CD4-positive, alpha-beta T cell (primary cell): ENCODE data around the gene NLGN1. TPM values are rescaled to one million over a fixed set of nuclear protein-coding genes. Genes with fewer than 3 reads are reported as not detected.

Source experiments
- ATAC-seq: fragments of 200-7000 bp; cut with Tn5 transposase; one replicate; pipeline ENCODE4 v1.10.0; 2022; ENCODE audit warnings: mild to moderate bottlenecking; ENCODE audit not compliant: poor library complexity
- CTCF ChIA-PET: fragments of 350-600 bp; sonication (Branson Sonifier 250); formaldehyde crosslinking; loops from one replicate; lab custom pipeline; 2021; ENCODE audit warnings: antibody characterized with exemption, inconsistent platforms; lab: Charles Lee
- POLR2A ChIA-PET: fragments of 350-600 bp; sonication (Branson Sonifier 250); formaldehyde crosslinking; loops from one replicate; lab custom pipeline; 2021; ENCODE audit warnings: antibody characterized with exemption, inconsistent platforms; lab: Charles Lee
- DNase-seq, 14 experiments: peaks; one replicate each; pipeline ENCODE4 v3.0.0-alpha.2; 2013 to 2020; ENCODE audit warnings: mixed read lengths in 2 of 14
- H3K27ac ChIP-seq, 2 donors: one replicate each; pipeline versions ENCODE4 v1.5.1 to v1.7.0; 2013; ENCODE audit warnings: low read length in 2 of 2, low read depth in 1 of 2, mild to moderate bottlenecking in 1 of 2
- H3K27me3 ChIP-seq, 2 experiments: 1 replicate in 1 of 2; 2 replicates in 1 of 2; pipeline versions ENCODE4 v1.6.1 to v1.7.0; 2013; ENCODE audit warnings: low read length in 2 of 2, control low read depth in 1 of 2, mild to moderate bottlenecking in 1 of 2, moderate library complexity in 1 of 2; ENCODE audit not compliant: insufficient read depth in 2 of 2, control insufficient read depth in 1 of 2
- H3K36me3 ChIP-seq: one replicate; pipeline ENCODE4 v1.6.1; 2013; ENCODE audit warnings: low read length, control low read depth; ENCODE audit not compliant: insufficient read depth
- H3K4me1 ChIP-seq: one replicate; pipeline ENCODE4 v1.6.1; 2013; ENCODE audit warnings: low read length, control low read depth; ENCODE audit not compliant: insufficient read depth
- H3K4me3 ChIP-seq: one replicate; pipeline ENCODE4 v1.5.1; 2013; ENCODE audit warnings: mild to moderate bottlenecking, low read length, moderate library complexity
- H3K9me3 ChIP-seq, 2 experiments: 1 replicate in 1 of 2; 2 replicates in 1 of 2; pipeline versions ENCODE4 v1.6.1 to v1.7.0; 2013; ENCODE audit warnings: low read length in 2 of 2, mild to moderate bottlenecking in 2 of 2, control low read depth in 1 of 2, moderate library complexity in 1 of 2; ENCODE audit not compliant: control insufficient read depth in 1 of 2, insufficient read depth in 1 of 2
- H3K27ac Mint-ChIP-seq: one replicate; pipeline ENCODE4 v1.8.0; 2020; ENCODE audit warnings: mixed read lengths
- H3K27me3 Mint-ChIP-seq: one replicate; pipeline ENCODE4 v1.8.0; 2021; ENCODE audit warnings: mixed read lengths
- H3K36me3 Mint-ChIP-seq: one replicate; pipeline ENCODE4 v1.8.0; 2021; ENCODE audit warnings: low read depth, mixed read lengths
- H3K4me1 Mint-ChIP-seq: one replicate; pipeline ENCODE4 v1.8.0; 2021; ENCODE audit warnings: low read depth, mixed read lengths
- H3K4me3 Mint-ChIP-seq: one replicate; pipeline ENCODE4 v1.8.0; 2020; ENCODE audit warnings: mild to moderate bottlenecking, mixed read lengths
- H3K9me3 Mint-ChIP-seq: one replicate; pipeline ENCODE4 v1.8.0; 2020; ENCODE audit warnings: mixed read lengths
- CTCF ChIP-seq: fragments of 200-600 bp; IDR thresholded peaks from one replicate; pipeline ENCODE4 v1.8.0; 2022; ENCODE audit warnings: antibody characterized with exemption, mild to moderate bottlenecking
- intact Hi-C, 2 experiments: fragments of 100-400 bp; cut with DNase I in 1 of 2; cut with micrococcal nuclease in 1 of 2; formaldehyde crosslinking; loops; one replicate each; pipeline versions ENCODE4 v1.15.1 to v1.9.0; 2023 to 2025; cut with DNase I, micrococcal nuclease
- total RNA-seq, 174 experiments: library from RNA in 2 of 174; stranded (reverse) in 2 of 174; gene quantifications; one replicate each; pipeline ENCODE4 v1.2.3 and lab custom pipeline; 2021 to 2026

Gene NLGN1
- total RNA-seq, 2 experiments from 2014 or later, result not detected

- no peak overlapping the region for H3K27ac Mint-ChIP-seq
- H3K27me3 Mint-ChIP-seq, result peaks cover 45% of the 10 kb centered on the region
- peaks cover 9 to 19% of the 10 kb centered on the region in 2 experiments for H3K27me3 ChIP-seq
- ChIA-PET CTCF (no interaction called here), POLR2A (no interaction called here)
- no peaks in the 10 kb centered on the region for H3K9me3 Mint-ChIP-seq
- H3K36me3 ChIP-seq, result no peaks in the 10 kb centered on the region
- ATAC-seq, result no peak
- H3K4me3 ChIP-seq, result no peak overlapping the region
- H3K4me3 Mint-ChIP-seq, result no peak overlapping the region
- intact Hi-C loops, result no loop called here
- no peaks in the 10 kb centered on the region for H3K36me3 Mint-ChIP-seq
- no peak for TF ChIP-seq CTCF
- no peak overlapping the region for H3K27ac ChIP-seq
- no peak for DNase-seq
- peaks cover 7% of the 10 kb centered on the region for H3K4me1 Mint-ChIP-seq
- H3K4me1 ChIP-seq, result peaks cover 4% of the 10 kb centered on the region
- peaks cover 0 to 6% of the 10 kb centered on the region in 2 experiments for H3K9me3 ChIP-seq
These were observed 5.1 kb downstream of the NLGN1 start for GRCh38 chr3:173402656-173403055.

- CTCF ChIA-PET, result no interaction called here
- Histone ChIP-seq H3K27ac (no peak overlapping the region), H3K27me3 (peaks cover 2 to 12% of the 10 kb centered on the region in 2 experiments), H3K4me3 (no peak overlapping the region), H3K9me3 (no peaks in the 10 kb centered on the region), H3K36me3 (no peaks in the 10 kb centered on the region), H3K4me1 (no peaks in the 10 kb centered on the region)
- no peak for DNase-seq
- no peaks in the 10 kb centered on the region for H3K9me3 Mint-ChIP-seq
- H3K36me3 Mint-ChIP-seq, result no peaks in the 10 kb centered on the region
- TF ChIP-seq CTCF, result no peak
- H3K27me3 Mint-ChIP-seq, result peaks cover 37% of the 10 kb centered on the region
- intact Hi-C loops, result no loop called here
- H3K4me1 Mint-ChIP-seq, result peaks cover 1% of the 10 kb centered on the region
- no peak for ATAC-seq
- POLR2A ChIA-PET, result no interaction called here
- H3K4me3 Mint-ChIP-seq, result no peak overlapping the region
- H3K27ac Mint-ChIP-seq, result no peak overlapping the region
These were observed 5.8 kb downstream of the NLGN1 start for GRCh38 chr3:173403376-173403775.

- H3K9me3 ChIP-seq, result no peaks in the 10 kb centered on the region
- H3K27me3 ChIP-seq, result peaks cover 0 to 4% of the 10 kb centered on the region in 2 experiments
- no peak for DNase-seq
- intact Hi-C loops, result no loop called here
- H3K4me3 ChIP-seq, result no peak overlapping the region
- Mint-ChIP-seq H3K4me1 (no peaks in the 10 kb centered on the region), H3K36me3 (no peaks in the 10 kb centered on the region), H3K27me3 (peaks cover 30% of the 10 kb centered on the region), H3K27ac (no peak overlapping the region), H3K9me3 (no peaks in the 10 kb centered on the region), H3K4me3 (no peak overlapping the region)
- ChIA-PET CTCF (no interaction called here), POLR2A (no interaction called here)
- no peaks in the 10 kb centered on the region for H3K36me3 ChIP-seq
- TF ChIP-seq CTCF, result no peak
- no peak overlapping the region for H3K27ac ChIP-seq
- no peak for ATAC-seq
- H3K4me1 ChIP-seq, result no peaks in the 10 kb centered on the region
These were observed 6.6 kb downstream of the NLGN1 start for GRCh38 chr3:173404156-173404555.
